GM18517 (cell line): ENCODE data around the gene TSPY4.
"Not testable (repeated sequence)": the region's sequence is repeated elsewhere in the genome, so short reads cannot be mapped to it uniquely, and the experiment has no call there.

ENCODE experiments used
- ATAC-seq: cut with Tn5 transposase; IDR thresholded peaks from one replicate; pipeline ENCODE4 v1.9.1; 2021; ENCODE audit warnings: mild to moderate bottlenecking, moderate library complexity; ENCODE audit not compliant: unreplicated experiment

Gene TSPY4, protein sequence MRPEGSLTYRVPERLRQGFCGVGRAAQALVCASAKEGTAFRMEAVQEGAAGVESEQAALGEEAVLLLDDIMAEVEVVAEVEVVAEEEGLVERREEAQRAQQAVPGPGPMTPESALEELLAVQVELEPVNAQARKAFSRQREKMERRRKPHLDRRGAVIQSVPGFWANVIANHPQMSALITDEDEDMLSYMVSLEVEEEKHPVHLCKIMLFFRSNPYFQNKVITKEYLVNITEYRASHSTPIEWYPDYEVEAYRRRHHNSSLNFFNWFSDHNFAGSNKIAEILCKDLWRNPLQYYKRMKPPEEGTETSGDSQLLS

DNA sequence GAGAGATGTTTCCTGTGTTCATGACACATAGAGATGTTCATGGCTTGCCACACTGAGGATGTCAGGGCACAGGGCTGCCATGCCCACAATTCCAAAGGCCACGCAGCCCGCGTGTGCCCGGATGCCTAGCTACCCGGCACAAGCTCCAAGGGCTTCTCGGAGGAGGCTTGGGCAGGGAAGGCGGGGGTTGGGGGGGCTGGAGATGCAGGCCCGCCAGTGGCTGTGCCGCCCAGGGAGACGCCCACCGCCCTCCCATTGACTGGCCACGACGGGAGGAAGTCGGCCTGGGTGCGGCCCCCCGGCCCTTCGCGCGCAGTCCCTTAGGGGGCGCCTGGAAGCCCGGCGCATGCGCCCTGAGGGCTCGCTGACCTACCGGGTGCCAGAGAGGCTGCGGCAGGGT lies at the start of gene TSPY4:
Gene TSPY4 (plus strand): TSS at position 301 of the 400 bp plus-strand sequence. CDS start 46 bp downstream, at position 347.
- not testable (repeated sequence) for ATAC-seq

DNA sequence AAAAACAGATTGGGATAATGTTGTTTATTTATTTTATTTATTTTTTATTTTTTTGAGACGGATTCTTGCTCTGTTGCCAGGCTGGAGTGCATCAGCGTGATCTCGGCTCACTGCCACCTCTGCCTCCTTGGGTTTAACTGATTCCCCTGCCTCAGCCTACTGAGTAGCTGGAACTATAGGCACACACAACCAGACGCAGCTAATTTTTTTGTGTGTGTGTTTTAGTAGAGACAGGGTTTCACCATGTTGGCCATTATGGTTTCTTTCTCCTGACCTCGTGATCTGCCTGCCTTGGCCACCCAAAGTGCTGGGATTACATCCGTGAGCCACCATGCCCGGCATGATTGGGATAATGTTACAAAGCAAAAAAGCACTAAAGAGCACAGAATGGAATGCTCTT lies 16.3 kb upstream of the TSPY4 start:
- ATAC-seq = no peak

DNA sequence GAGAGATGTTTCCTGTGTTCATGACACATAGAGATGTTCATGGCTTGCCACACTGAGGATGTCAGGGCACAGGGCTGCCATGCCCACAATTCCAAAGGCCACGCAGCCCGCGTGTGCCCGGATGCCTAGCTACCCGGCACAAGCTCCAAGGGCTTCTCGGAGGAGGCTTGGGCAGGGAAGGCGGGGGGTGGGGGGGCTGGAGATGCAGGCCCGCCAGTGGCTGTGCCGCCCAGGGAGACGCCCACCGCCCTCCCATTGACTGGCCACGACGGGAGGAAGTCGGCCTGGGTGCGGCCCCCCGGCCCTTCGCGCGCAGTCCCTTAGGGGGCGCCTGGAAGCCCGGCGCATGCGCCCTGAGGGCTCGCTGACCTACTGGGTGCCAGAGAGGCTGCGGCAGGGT lies 20.2 kb downstream of the TSPY4 start, which contains the start of gene TSPY8:
Gene TSPY8 (plus strand): TSS at position 301 of the 400 bp plus-strand sequence. CDS start 46 bp downstream, at position 347.
- ATAC-seq = not testable (repeated sequence)
